Cardiac fibroblast (primary cell): ENCODE results near the gene LIG3.
"Not testable (repeated sequence)": the region's sequence is repeated elsewhere in the genome, so short reads cannot be mapped to it uniquely, and the experiment has no call there.

ENCODE experiments used
- DNase-seq, 2 donors: peaks; one replicate each; pipeline versions ENCODE4 v3.0.0 to v3.0.0-alpha.2; 2010; ENCODE audit warnings: low read depth in 2 of 2
- H3K4me3 ChIP-seq, 2 donors: replicated peaks in 1 of 2; 1 replicate in 1 of 2; 2 replicates in 1 of 2; pipeline ENCODE4 v1.5.1; 2011; ENCODE audit warnings: low read depth in 2 of 2, low read length in 2 of 2, mild to moderate bottlenecking in 2 of 2, moderate library complexity in 1 of 2
- CTCF ChIP-seq: IDR thresholded peaks from one replicate; pipeline ENCODE4 v1.5.1; 2011; ENCODE audit warnings: low read depth, mild to moderate bottlenecking, low read length, inconsistent platforms

The LIG3 gene

GRCh38 chr17:34999456-34999855 is 19.1 kb downstream of the LIG3 start:
- DNase-seq: no peak
- no peak overlapping the region for H3K4me3 ChIP-seq
- no peak for TF ChIP-seq CTCF

DNA sequence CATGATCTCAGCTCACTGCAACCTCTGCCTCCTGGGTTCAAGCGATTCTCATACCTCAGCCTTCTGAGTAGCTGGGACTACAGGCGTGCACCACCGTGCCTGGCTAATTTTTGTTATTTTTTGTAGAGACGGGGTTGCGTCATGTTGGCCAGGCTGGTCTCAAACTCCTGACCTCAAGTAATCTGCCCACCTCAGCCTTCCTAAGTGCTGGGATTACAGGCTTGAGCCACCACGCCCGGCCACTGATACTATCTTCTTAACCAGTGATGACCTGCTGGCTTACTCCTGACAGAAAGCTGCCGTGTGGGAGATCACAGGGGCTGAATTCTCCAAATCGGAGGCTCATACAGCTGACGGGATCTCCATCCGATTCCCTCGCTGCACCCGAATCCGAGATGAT is 20.7 kb downstream of the LIG3 start:
- not testable (repeated sequence) for H3K4me3 ChIP-seq, DNase-seq

DNA sequence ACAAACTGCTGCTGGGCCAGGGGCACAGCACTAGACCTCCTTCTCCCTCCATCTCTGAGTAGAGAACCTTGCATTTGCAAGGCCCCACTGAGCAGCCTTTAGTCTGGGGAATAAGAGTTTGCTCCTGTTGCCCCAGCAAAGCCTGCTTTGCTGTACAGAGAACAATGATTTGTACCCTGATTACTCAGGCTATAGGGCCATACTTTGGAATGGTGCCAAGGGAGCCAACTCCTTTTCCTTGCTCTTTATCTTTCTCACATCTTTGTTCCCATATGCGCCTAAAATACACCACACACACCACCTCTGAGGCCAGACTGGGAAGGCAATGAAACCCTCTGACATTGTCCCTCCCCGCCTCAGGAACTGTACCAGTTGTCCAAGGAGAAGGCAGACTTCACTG is 21.2 kb downstream of the LIG3 start:
- TF ChIP-seq CTCF: no peak
- peak in 1 of 2 donors; percentile 27 for DNase-seq
- no peak overlapping the region for H3K4me3 ChIP-seq

GRCh38 chr17:35002876-35003551 is 22.7 kb downstream of the LIG3 start:
- DNase-seq: peak; percentile 30 to 66
- no peak overlapping the region for H3K4me3 ChIP-seq
- TF ChIP-seq CTCF: no peak

GRCh38 chr17:35003778-35004177 is 23.5 kb downstream of the LIG3 start:
- no peak for DNase-seq
- TF ChIP-seq CTCF: no peak
- no peak overlapping the region for H3K4me3 ChIP-seq

DNA sequence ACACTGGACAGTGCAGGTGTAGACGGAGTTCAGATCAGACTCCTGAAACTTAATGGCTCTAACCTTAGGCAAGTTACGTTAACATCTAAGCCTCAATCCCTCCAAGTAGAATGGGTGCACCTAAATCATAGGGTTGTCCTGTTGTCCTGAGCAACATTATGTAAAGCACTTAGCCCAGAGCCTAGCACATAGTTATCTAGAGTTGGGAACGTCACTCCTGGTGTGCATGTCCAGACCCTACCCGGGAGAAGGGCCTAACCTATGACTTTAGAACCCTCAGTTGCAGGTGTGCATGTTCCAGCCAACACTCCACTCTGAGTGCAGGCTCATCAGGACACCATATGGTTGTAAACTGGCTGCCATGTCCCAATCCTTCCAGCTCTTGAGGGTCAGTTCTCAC is 26.0 kb downstream of the LIG3 start:
- H3K4me3 ChIP-seq: no peak overlapping the region
- DNase-seq: no peak
- TF ChIP-seq CTCF: no peak

- TF ChIP-seq CTCF: no peak
- H3K4me3 ChIP-seq: no peak overlapping the region
- DNase-seq: no peak
Measured at GRCh38 chr17:35006961-35007360, 26.6 kb downstream of the LIG3 start.
